Measurements from ENCODE around the gene SERINC3.
"Not testable (repeated sequence)": the region's sequence is repeated elsewhere in the genome, so short reads cannot be mapped to it uniquely, and the experiment has no call there.

Gene SERINC3

DNA sequence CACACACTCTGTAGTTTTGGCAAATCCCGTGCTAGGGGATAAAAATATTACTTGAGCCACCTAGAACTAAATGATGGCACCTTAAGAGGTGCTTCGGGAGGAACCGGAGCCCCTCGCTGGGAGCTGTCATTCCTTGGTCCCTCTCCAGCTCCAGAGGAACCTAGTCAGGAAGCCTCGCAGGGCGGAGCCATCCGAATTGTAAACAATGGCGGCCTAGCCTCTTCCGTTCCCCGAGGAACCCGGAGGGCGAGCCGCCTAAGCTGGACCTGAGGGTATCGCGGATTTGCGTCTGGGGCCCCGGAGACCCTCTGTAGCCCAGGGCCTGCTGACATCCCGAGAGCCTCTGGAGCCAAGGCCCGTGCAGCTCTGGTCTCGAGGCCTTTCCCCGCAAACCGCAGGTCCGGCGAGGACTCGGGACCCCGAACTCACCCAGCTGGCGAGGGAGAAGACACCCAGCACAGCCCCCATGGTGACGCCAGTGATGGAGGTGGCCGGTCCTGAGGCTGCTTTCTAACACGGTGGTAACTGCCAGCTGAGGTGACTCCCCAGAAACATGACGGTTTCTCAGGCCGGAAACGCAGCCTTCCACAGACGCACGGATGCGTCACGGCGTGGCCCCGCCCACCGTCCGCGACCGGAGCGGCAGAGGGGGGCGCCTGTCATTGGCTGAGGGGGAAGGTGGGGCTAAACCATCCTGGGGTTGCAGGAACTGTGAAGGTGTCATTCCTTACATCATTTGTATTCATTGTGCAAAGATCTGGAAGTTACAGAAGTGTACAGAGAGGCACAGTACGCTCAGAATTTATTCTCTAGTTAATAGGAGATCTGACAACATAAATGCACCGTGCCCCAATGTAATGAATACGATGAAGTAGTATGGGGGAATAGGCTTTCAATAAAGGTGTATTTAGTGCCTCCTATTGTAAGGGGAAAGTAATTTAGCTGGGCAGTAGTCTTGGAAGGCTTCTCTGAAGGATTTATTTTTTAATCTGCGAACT lies at the start of gene SERINC3:
TSS of gene SERINC3 (minus strand) at position 587 of the 998 bp plus-strand sequence. CDS start at position 468, 119 bp downstream.
- peak; percentile 93 to 96 for DNase-seq

DNA sequence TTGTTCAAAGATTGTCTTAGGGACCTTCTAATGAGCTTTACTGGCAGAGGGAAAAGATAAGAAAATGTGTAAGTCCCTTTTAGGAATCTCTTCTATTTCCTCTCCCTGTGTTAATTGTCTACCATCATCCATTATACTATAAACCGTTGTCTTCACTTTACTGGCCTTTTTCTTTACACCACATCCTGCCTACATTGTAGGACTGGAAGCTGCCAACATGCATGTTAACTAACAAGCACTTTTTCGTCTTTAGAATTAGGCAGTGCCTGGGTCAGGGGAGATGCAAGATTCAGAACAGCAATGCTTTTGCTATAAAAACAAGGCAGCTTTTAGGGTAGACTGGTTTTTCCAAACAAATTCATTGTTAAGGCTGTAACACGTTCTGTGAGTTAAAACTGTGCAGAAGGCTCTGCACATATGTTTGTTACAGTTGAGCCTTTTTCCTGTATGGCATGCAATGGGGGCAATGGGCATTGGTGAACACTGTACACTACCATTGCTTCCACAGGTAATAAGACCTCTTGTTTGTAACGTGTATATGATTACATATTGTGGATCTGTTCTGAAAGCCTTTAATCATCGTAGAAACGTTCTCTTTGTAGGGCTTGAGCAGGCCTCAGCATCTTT lies 49.6 kb upstream of the SERINC3 start:
- no peak for DNase-seq

DNA sequence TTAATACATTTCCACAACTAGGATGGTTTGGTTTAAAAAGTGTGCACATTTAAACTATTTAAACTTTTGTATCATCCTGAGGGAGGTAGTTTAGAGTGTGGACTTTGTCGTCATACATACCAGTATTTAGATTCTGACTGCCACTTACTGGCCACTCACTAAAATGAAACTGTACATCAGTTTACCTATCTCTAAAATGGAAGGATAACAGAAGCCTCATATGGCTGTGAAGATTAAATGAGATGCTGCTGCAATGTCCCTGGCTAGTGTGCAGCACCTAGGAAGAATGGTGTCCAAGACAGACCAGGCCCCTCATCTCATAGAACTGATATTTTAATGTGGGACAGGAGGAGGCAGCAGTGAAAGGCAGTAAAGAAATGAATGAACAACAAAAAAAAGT lies 48.5 kb upstream of the SERINC3 start:
- DNase-seq: no peak

DNA sequence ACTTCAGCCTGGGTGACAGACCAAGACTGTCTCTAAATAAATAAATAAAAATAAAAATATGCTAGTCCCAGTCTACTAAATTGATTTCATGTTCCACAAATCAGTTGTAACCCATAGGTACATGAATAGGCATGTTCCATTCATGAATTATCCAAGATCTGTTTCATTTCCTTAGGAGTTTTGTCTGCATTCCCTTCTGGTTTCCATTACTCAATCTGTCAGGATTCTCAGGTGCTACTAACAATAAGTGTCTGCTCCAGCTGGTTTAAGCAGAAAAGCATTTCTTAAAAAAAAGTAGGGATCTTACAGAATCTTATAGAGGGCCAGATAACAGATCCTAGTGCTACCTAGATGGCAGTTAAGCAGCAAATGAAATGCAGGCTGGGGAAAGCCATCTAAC lies 44.9 kb upstream of the SERINC3 start:
- no peak for DNase-seq

DNA sequence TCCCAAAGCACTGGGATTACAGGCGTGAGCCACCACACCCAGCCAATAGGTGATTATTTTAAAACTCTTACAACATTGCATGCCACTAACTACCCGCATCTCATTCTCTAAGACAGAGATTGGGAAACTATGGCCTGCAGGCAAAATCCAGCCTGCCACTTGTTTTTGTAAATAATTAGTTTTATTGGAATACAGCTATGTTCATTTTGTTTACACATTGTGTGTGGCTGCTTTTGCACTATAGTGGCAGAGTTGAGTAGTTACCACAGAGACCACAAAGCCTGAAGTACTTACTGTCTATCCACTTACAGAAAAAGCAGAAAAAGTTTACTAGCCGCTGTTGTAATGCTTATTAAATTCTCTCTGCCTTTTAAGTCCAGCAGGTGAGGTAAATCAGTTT lies 44.1 kb upstream of the SERINC3 start:
- no peak for DNase-seq

DNA sequence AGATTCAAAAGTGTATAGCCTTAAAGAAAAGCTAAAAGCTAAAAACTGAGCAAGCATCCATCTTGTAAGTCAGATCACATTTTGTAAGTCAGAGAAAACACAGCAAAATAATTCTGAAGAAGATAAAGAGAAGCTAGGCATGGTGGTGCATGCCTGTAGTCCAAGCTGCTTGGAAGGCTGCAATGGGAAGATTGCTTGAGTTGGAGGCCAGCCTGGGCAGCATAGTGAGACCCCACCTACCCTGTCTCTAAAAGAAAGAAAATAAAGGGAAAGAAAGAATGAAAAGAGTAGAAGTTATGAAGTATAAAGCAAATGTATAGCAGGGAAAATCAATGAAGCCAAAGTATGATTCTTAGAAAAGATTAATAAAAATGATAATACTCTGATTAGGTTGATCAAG lies 40.0 kb upstream of the SERINC3 start:
- no peak for DNase-seq

DNA sequence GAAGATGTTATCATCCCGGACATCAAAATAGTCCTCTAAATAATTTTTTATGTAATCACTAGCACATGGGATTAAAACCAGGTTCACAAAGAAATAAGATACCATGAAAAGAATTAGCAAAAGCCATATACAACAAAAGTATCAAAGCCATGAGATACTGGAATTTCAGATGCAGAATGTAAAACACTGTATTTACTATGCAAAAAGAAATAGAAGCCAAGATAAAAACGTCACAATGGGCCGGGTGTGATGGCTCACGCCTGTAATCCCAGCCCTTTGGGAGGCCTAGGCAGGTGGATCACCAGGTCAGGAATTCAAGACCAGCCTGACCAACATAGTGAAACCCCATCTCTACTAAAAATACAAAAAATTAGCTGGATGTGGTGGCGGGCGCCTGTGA lies 38.9 kb upstream of the SERINC3 start:
- not testable (repeated sequence) for DNase-seq

DNA sequence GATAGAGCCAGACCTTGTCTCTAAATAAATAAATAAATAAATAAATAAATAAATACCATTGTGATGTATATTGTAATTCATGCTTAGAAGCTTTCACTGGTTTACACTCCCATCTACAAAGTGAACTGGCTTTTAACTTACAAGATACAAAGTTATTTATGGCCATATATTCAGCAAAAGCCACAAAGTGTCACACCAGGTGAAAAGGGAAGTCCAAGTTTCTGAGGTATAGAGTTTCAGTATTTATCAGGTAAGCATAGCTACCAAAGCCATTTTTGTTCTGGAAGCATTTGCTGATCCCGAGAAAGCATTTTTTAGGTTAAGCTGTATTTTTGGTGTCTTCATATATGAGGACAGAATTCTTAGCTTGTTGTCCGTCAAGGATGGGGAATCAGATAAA lies 38.4 kb upstream of the SERINC3 start:
- no peak for DNase-seq

DNA sequence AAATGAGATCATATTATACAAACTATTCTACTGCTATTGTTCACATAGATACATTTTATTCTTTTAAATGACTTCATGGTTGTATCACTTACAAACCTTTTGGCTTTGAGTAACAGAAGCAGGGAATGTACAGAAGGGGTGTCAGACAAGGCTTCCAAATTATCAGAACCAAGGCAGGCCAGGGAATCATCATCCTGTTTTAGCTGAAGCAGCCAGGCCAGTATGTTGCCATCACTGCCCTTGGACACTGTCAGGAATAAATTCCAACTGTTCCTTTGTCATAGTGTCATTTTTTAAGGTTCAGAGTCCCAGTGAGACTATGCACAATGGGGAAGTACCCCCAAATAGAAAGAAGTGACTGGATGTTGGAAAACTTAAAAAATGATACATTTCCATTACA lies 37.4 kb upstream of the SERINC3 start:
- no peak for DNase-seq

DNA sequence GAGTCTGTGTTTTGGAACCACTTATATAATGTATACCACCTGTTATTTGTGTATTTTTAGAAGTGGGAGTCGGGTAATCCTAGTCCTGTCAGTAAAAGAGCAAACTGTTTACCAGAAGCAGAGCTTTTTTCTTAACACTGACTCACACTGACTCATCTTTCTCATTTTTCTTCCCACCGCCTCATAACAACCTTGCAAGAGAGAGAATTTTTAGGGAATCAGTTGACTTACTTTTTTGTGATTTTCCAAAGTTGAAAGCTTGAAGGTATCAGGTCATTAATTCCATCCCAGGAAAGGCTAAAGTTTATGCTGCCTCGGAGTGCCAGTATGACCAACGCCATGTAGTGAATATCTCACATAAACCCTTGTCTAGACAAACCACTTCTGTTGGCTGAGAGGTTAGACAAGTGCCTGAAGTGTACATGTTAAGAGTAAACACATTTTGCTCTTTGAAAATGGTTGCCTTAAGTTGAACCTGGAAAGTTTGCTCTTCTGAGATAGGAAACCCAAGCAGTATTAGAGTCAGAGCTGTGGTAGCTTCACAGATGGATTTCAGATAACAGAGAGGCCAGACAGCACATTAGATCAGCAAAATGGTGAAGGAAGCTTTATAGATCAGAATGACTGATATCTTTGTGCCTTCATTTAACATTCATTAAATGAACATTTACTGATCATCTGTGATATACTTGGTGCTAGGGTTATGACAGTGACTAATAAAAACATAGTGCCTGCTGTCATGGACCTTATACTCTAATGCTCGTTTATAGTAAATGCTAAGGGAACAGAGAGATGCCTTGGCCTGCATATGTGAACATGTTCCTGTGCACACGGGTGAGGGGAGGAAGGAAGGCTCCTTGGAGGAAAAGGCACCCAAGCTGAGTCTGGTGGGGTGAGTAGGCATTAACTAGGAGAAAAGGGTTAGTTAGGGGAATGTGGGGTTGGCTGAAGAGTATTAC lies 31.4 kb upstream of the SERINC3 start:
- no peak for DNase-seq

DNA sequence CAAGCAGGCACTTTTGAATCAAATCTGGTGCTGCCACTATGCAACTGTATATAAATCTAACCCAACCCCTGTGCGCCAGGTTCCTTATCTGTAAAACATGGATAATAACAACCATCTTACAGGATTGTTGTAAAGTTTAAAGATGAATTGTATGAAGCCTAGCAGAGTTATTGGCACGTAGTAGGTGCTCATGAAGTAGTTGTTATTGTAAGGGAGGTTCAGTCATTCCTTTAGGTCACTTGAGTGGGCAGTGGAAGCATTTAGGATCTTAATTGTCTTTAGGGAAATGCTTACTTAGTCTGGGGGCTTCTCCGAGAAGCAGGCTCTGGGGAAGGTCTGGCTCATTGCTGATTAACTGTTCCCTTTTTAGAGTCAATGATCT lies 30.7 kb upstream of the SERINC3 start:
- no peak for DNase-seq

DNA sequence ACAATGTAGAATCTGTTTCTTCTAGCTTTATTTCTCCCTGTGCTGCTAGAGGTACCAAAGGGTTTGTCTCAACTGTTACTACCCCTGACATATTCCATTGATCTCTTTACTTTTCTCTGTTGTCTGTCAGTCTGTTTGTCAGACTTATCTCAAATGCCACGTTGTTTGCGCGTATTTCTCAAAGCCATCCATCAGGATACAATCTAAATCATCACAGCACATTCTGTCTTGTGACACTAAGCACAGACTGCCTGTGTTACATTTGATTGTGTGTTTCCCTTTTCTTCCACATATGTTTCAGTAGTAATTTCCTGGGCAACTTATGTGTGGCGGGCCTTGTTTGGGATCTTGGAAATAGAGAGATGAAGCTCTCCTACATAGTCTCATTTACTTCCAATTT lies 30.2 kb upstream of the SERINC3 start:
- no peak for DNase-seq

DNA sequence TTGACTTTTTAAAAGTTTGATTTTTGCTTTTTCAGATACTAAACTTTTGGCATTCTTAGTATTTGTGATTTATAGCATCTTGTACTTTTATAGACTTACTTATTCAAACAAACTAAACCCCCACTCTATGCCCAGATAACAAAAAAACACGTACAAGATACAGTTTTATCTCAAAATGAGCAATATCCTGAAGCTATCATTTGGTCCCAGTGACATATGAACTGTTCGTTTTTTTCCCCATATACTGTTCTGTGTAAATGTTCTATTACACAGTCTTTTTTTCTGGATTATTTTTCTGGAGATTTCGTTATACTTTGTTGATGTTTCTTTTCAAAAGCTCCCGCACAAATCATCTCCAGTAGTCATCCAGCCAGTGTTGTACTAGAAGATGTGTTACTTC lies 27.3 kb upstream of the SERINC3 start:
- no peak for DNase-seq

DNA sequence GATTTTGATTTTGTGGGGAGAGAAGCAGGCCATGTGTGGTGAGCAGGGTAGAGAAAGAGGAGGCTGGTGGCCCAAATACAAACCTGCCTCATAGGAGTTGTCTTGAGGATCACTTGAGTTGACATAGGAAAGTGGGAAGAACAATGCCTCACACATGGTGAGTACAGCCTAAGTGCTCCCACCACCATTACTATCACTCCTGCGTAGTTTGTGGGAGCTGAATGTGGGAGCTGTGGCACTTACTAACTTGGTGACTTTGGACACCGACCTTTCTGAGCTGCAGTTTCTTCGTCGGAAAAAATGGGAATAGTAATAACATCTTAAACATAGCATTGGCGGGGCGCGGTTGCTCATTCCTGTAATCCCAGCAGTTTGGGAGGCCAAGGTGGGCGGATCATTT lies 25.5 kb upstream of the SERINC3 start:
- DNase-seq: no peak

DNA sequence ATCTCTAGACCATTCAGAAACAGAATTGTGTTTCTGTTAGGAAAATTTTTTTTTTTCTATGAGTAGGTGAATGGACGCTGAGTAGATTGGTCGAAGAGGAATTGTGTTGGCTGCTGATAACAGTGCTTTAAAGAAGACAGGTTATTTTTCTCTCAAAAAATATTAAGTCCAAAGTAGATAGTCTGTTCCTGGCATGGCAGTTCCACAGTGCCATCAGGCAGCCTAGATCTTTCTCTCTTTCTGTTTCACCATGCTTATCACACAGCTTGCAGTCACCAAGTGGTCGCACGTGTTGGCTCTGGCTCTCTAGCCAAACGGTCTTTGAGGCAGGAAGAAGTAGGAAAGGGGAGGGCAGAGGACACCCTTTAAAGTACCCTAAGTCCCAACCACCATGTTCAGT lies 22.4 kb upstream of the SERINC3 start:
- no peak for DNase-seq

DNA sequence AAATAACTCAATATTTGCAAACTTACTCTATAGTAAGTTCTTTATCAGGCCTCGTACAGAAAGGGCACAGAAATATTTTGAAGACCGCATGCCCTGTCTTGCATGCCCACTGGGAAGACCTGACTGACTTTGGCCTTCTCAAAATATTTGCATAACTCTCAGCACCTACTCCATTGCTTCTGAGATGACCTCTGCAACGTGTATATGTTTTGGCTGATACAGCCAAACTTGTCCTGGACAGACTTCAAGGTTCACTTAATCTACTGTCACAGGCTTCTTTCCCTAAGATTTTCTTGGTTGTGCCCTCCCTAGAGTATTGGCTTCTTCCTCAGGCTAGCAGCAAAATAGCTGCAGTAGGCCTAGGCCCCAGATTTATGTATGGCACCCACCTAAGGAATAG lies 21.5 kb upstream of the SERINC3 start:
- no peak for DNase-seq

DNA sequence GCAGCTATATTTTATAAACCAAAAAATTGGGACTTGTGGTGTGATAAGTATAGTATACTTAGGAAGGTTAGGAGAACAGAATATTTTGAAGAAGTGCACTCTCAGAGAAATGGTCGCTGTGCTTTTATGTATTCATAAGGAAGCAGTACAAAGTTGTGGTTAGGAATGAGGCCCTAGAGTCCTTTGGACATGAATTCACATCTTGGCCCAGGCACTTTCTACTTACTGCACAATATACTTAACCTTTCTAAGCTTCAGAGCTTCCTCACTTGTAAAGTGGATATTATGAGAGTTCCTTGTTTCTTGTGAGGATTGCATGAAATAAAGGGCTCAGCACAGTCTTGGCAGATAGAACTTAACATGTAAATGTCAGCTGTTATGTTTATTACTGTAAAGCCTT lies 21.0 kb upstream of the SERINC3 start:
- no peak for DNase-seq

DNA sequence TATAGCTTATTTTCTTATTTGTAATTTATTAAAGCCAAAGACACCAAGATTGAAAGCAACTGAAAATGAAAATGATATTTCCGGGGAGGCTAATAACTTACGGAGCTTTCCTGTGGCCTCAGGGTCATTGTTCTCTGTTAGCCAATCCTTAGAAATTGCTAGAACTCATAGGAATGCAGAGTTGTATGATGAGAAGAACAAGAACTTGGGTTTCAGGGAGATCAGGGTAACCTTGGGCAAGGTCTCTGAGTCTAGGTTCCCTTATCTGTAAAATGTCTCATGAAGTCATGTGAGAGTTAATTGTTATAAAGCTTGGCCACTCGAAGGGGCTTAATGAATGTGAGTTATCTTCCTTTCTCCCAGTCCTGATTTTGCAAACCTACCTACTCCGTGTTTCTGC lies 20.1 kb upstream of the SERINC3 start:
- DNase-seq: no peak

DNA sequence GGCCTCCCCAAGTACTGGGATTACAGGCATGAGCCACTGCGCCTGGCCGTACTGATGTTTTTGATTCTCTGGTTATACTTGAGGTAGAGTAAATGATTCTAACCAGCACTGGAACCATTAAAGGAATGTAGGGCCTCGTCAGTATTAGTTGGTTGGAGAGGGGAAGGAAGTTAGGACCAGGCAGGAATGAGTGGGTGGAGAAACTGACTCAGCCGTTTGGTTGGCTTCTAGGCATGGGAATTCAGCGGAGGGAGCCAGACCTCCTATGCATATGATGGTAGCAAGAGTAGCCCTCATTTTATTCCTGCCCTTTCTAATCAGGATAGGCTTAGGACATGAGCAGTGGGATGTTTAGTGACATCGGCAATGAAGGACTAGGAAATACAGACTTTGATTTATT lies 19.0 kb upstream of the SERINC3 start:
- no peak for DNase-seq

DNA sequence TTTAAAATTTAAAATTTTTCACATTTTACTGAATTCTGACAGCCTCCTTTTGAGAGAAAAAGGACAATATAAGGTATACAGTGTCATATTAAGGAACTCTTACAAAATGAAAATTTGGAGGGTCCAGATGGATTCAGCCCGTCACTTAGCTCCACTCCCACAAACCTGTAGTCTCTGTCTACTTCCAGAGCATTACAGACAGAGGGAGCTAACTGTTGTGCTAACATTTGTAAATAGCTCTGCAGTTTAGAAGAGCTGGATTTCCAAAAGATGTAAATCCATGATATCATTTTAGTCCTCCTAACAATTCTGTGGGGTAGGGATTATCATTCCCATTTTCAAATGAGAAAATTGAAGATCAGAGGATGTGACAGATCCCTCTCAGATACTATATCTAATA lies 16.1 kb upstream of the SERINC3 start:
- no peak for DNase-seq

DNA sequence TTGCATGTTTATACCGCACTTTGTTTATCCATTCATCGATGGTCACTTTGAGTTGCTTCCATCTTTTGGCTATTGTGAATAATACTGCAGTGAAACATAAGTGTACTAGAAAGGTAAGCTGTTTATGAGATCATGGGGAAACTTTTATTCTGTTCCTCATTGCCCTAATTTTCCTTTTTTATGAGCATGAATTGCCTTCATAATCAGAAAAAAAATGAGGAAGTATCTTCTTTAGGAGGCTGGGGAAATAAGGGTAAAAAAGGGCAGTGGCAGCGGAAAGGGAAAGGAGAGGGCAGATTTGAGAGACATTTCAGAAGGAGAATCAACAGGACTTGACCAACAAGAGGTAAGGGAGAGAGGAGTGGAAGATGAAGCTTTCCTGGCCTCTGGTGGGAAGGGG lies 14.3 kb upstream of the SERINC3 start:
- no peak for DNase-seq

DNA sequence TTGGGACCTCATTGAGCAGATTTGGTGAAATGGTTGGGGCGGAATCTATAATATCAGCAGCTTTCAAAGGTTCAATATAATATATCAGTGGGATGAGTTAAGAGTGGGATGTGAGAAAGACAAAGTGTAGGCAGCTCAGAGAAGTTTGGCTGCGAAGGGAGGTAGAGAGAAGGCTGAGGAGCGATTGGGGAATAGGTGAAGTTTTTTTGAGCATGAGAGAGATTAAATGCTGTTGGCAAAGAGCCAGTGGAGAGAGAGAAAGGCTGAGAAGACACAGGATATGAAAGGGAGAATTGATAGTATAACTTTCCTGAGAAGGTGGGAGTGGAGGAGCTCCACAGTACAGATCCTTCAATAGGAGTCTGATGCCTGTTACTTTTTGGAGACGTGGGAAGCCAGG lies 12.1 kb upstream of the SERINC3 start:
- DNase-seq: no peak

DNA sequence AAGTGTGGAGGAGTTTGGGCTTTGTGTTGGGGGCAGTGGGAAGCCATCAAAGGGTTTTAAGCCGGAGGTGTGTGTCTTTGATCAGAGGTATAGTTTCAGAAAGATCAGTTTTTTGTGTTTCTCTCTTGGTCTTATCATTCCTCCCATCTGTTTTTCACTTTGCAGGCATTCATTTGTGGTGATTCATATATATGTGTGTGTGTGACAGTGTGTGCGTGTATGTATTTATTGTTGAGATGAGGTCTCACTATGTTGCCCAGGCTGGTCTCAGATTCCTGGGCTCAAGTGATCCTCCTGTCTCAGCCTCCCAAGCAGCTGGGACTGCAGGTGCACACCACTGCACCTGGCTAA lies 11.1 kb upstream of the SERINC3 start:
- no peak for DNase-seq

Measured in activated CD4-positive, alpha-beta T cell treated with anti-CD3 and anti-CD28 coated beads for 4 hours (primary cell).